ENCODE data around the gene ZNF547.

The ZNF547 gene

DNA sequence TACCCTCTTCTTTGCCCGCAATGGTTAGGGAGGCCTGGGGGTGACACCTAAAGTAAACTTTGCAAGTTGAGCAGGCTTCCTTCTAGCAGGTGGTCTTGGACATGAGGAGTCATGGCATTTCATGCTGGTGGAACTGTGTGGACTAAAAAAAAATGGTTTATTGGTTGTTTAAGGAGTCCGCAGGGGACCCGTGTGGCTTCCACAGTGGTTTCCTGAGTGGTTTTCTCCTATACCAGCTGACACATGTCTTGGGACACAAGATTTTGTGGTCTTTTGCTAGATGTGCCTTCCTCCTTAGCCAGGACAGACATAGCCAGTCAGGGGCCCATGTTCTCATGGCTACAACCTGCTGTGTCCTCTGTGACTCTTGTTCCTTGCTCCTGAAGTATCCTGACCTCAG is 41.6 kb upstream of the ZNF547 start:
- CTCF ChIA-PET: no interaction called here
- TF ChIP-seq SP1 (IDR thresholded peaks at IDR 0.05) (no peak), ARNT (IDR thresholded peaks at IDR 0.05) (no peak), NFRKB (IDR thresholded peaks at IDR 0.05) (no peak)
- DNase-seq (ENCODE audit: extremely low spot score): no peak
- POLR2A ChIA-PET: interaction anchor here (1.2 kb wide), 1 partner anchor 13 kb away, joined by 4 read pairs; no protein-coding TSS in a partner anchor

DNA sequence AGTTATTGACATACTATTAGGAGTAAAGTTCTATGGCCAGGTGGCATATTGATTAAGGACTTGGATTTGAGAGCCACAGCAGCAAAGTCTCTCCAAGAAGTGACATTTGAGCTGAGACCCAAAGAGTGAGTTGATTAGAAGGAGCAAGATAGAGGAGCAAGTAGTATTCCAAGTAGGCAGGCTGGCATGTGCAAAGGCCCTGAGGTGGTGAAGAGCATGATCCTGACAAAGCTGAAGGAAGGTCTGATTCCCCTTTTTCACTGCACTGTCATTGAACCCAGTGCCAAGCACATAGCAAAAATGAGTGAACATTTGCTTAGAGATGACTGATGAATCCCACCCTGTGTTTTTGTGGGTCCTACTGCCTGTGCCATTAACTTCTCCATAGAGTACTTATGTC is 38.4 kb upstream of the ZNF547 start:
- TF ChIP-seq SUZ12 (IDR thresholded peaks at IDR 0.05): no peak
- TF ChIP-seq FOXM1 (IDR thresholded peaks at IDR 0.05; ENCODE audit: borderline replicate concordance): no peak
- TF ChIP-seq TARDBP (IDR thresholded peaks at IDR 0.05): no peak
- no peak for TF ChIP-seq ELF4 (IDR thresholded peaks at IDR 0.05)
- no peak for TF ChIP-seq HDGF (IDR thresholded peaks at IDR 0.05; ENCODE audit: borderline replicate concordance)
- no peak for TF ChIP-seq ARNT (IDR thresholded peaks at IDR 0.05)
- no peak for TF ChIP-seq FOXK2 (IDR thresholded peaks at IDR 0.05)
- DNase-seq (ENCODE audit: extremely low spot score): no peak
- CTCF ChIA-PET: no interaction called here
- POLR2A ChIA-PET: no interaction called here

DNA sequence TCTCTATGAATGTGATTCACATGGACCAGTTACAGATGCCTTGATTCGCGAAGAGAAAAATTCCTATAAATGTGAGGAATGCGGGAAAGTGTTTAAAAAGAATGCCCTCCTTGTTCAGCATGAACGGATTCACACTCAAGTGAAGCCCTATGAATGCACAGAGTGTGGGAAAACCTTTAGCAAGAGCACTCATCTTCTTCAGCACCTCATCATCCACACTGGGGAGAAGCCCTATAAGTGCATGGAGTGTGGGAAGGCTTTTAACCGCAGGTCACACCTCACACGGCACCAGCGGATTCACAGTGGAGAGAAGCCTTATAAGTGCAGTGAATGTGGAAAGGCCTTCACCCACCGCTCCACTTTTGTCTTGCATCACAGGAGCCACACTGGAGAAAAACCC is 35.4 kb upstream of the ZNF547 start:
- POLR2A ChIA-PET: no interaction called here
- CTCF ChIA-PET: no interaction called here
- no peak for DNase-seq (ENCODE audit: extremely low spot score)
- TF ChIP-seq, protein P1, sequence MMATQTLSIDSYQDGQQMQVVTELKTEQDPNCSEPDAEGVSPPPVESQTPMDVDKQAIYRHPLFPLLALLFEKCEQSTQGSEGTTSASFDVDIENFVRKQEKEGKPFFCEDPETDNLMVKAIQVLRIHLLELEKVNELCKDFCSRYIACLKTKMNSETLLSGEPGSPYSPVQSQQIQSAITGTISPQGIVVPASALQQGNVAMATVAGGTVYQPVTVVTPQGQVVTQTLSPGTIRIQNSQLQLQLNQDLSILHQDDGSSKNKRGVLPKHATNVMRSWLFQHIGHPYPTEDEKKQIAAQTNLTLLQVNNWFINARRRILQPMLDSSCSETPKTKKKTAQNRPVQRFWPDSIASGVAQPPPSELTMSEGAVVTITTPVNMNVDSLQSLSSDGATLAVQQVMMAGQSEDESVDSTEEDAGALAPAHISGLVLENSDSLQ (IDR thresholded peaks at IDR 0.05): no peak

DNA sequence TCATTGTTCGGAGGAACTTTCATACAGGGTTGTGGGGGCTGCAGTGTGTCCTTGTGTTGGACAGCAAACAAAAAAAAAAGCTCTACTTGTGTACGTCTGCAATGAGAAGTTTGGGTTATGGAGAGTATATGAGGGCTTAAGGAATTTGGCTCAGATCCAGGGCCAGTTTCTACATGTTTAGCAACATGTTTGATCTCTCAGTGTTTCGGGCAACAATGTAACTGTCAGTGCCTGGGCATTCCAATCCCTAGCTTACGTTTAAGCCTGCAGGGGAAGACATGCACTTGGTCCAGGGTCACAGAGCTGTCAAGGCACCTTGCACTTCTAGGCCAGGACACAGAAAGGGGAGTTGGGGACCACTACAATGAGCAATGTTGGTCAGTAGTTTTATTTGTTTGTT is 29.2 kb upstream of the ZNF547 start:
- DNase-seq (ENCODE audit: extremely low spot score): no peak
- TF ChIP-seq ELF4 (IDR thresholded peaks at IDR 0.05) (no peak), BHLHE40 (IDR thresholded peaks at IDR 0.05; ENCODE audit: borderline replicate concordance) (no peak), CTBP1 (IDR thresholded peaks at IDR 0.05; ENCODE audit: borderline replicate concordance) (no peak), FOXA1 (IDR thresholded peaks at IDR 0.05) (no peak), SP1 (IDR thresholded peaks at IDR 0.05) (no peak), FOXM1 (IDR thresholded peaks at IDR 0.05; ENCODE audit: borderline replicate concordance) (no peak), TARDBP (IDR thresholded peaks at IDR 0.05) (no peak), ARNT (IDR thresholded peaks at IDR 0.05) (no peak)
- ChIA-PET POLR2A (no interaction called here), CTCF (no interaction called here)

DNA sequence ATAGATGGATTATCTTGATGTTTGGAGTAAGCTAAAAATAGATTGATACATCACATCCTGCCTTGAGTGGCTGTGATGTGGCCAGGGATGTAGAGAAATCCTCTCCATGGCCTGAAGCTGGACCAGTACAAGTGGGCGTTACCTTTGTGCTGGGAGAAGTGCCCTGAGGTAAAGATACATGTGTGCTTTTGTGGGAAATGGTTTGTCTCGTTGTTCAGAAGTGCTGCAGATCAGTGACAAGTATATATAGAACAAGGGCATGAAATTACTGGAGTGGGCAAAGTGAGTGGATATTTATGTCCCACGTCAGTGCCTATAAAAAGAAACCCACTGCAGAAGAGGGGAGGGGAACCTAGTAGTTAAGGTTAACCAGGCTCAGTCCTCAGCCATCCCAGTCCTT is 24.5 kb upstream of the ZNF547 start:
- POLR2A ChIA-PET: interaction anchor here (1.1 kb wide), 1 partner anchor 12 kb away, joined by 4 read pairs; the partner anchor contains the start of gene ZNF304
- CTCF ChIA-PET: no interaction called here
- no peak for DNase-seq (ENCODE audit: extremely low spot score)

DNA sequence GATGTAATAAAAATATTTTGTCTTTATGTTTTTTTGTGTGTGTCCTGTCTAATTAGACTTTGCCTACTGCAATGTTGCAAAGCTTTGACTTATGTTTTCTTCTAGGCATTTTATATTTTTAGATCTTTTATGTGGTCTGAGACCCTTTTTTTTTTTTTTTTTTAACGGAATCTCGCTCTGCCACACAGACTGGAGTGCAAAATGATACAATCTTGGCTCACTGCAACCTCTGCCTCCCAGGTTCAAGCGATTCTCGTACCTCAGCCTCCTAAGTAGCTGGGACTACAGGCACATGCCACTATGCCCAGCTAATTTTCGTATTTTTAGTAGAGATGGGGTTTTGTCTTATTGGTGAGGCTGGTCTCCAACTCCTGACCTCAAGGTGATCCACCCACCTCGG is 20.8 kb upstream of the ZNF547 start:
- TF ChIP-seq ARNT (IDR thresholded peaks at IDR 0.05) (no peak), ELF4 (IDR thresholded peaks at IDR 0.05) (no peak), BHLHE40 (IDR thresholded peaks at IDR 0.05; ENCODE audit: borderline replicate concordance) (no peak), ZNF384 (IDR thresholded peaks at IDR 0.05) (no peak), FOXK2 (IDR thresholded peaks at IDR 0.05) (no peak), CTBP1 (IDR thresholded peaks at IDR 0.05; ENCODE audit: borderline replicate concordance) (no peak), SP1 (IDR thresholded peaks at IDR 0.05) (no peak), HDGF (IDR thresholded peaks at IDR 0.05; ENCODE audit: borderline replicate concordance) (no peak), SUZ12 (IDR thresholded peaks at IDR 0.05) (no peak), FOXA1 (IDR thresholded peaks at IDR 0.05) (no peak), TARDBP (IDR thresholded peaks at IDR 0.05) (no peak), FOXM1 (IDR thresholded peaks at IDR 0.05; ENCODE audit: borderline replicate concordance) (no peak)
- TF ChIP-seq, protein P1 (IDR thresholded peaks at IDR 0.05): no peak

More for the DNA sequence above, 24.5 kb upstream of the ZNF547 start:
- TF ChIP-seq ZNF384 (IDR thresholded peaks at IDR 0.05): no peak
- TF ChIP-seq SP1 (IDR thresholded peaks at IDR 0.05): no peak
- TF ChIP-seq, protein P1 (IDR thresholded peaks at IDR 0.05): no peak
- TF ChIP-seq NFRKB (IDR thresholded peaks at IDR 0.05): no peak
- no peak for TF ChIP-seq ARNT (IDR thresholded peaks at IDR 0.05)
- no peak for TF ChIP-seq HDGF (IDR thresholded peaks at IDR 0.05; ENCODE audit: borderline replicate concordance)
- TF ChIP-seq SUZ12 (IDR thresholded peaks at IDR 0.05): no peak
- no peak for TF ChIP-seq TARDBP (IDR thresholded peaks at IDR 0.05)
- no peak for TF ChIP-seq FOXM1 (IDR thresholded peaks at IDR 0.05; ENCODE audit: borderline replicate concordance)
- TF ChIP-seq ELF4 (IDR thresholded peaks at IDR 0.05): no peak

DNA sequence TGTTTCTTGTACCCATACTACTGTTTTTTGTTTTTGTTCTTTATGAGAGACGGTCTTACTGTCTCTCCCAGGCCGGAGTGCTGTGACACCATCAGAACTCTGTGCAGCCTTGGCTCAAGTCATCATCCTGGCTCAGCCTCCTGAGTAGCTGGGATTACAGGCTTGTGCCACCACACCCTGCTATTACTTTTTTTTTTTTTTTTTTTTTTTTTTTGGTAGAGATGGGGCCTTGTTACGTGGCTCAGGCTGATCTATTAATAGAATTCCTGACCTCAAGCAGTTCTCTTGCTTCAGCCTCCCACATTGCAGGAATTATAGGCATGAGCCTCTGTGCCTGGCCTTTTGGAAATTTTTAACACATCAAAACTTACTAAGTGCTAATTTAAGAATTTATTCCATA is 15.2 kb upstream of the ZNF547 start:
- ChIA-PET CTCF (no interaction called here), POLR2A (no interaction called here)
- TF ChIP-seq NFRKB (IDR thresholded peaks at IDR 0.05): no peak
- TF ChIP-seq BHLHE40 (IDR thresholded peaks at IDR 0.05; ENCODE audit: borderline replicate concordance): no peak
- no peak for TF ChIP-seq SUZ12 (IDR thresholded peaks at IDR 0.05)
- TF ChIP-seq ARNT (IDR thresholded peaks at IDR 0.05): no peak
- TF ChIP-seq FOXM1 (IDR thresholded peaks at IDR 0.05; ENCODE audit: borderline replicate concordance): no peak
- TF ChIP-seq LEF1 (IDR thresholded peaks at IDR 0.05; ENCODE audit: borderline replicate concordance): no peak
- no peak for TF ChIP-seq HDGF (IDR thresholded peaks at IDR 0.05; ENCODE audit: borderline replicate concordance)
- no peak for TF ChIP-seq SP1 (IDR thresholded peaks at IDR 0.05)
- no peak for TF ChIP-seq CTBP1 (IDR thresholded peaks at IDR 0.05; ENCODE audit: borderline replicate concordance)
- no peak for TF ChIP-seq FOXK2 (IDR thresholded peaks at IDR 0.05)
- TF ChIP-seq ELF4 (IDR thresholded peaks at IDR 0.05): no peak
- no peak for TF ChIP-seq ZNF384 (IDR thresholded peaks at IDR 0.05)
- no peak for TF ChIP-seq L3MBTL2 (conservative IDR thresholded peaks at IDR 0.05)
- TF ChIP-seq FOXA1 (IDR thresholded peaks at IDR 0.05): no peak
- no peak for TF ChIP-seq TARDBP (IDR thresholded peaks at IDR 0.05)
- TF ChIP-seq, protein P1 (IDR thresholded peaks at IDR 0.05): no peak
- DNase-seq (ENCODE audit: extremely low spot score): no peak

More for the DNA sequence above, 20.8 kb upstream of the ZNF547 start:
- POLR2A ChIA-PET: no interaction called here
- CTCF ChIA-PET: no interaction called here
- DNase-seq (ENCODE audit: extremely low spot score): no peak

Measured in HEK293T (cell line).